ENCODE results near the gene SLC24A3. TPM values are rescaled to one million over a fixed set of nuclear protein-coding genes. Genes with fewer than 3 reads are reported as not detected.

SLC24A3 gene
- total and polyA plus RNA-seq, 2 of the 13 experiments (the other 11 are each of a cell fraction or from before 2014, with no cell fraction given), result not detected

GRCh38 chr20:19661717-19662636 lies 449.5 kb downstream of the SLC24A3 start (continued):
- TF ChIP-seq RFX5 (IDR thresholded peaks at IDR 0.05; ENCODE audit: low read depth, low read length) (no peak), TCF12 (IDR thresholded peaks at IDR 0.05) (no peak), TCF12 (CRISPR knock-in tag; IDR thresholded peaks at IDR 0.05) (no peak), ZNF20 (CRISPR knock-in tag; IDR thresholded peaks at IDR 0.05) (no peak), ZNF367 (CRISPR knock-in tag; IDR thresholded peaks at IDR 0.05; ENCODE audit: borderline replicate concordance) (no peak), CREB1 (IDR thresholded peaks at IDR 0.05) (no peak), CREB1 (CRISPR knock-in tag; IDR thresholded peaks at IDR 0.05) (no peak), CEBPG (CRISPR knock-in tag; IDR thresholded peaks at IDR 0.05) (peak; percentile 22; the same call in 1 of the 2 replicates), ZNF12 (CRISPR knock-in tag; IDR thresholded peaks at IDR 0.05) (peak; percentile 38; the same call in 1 of the 2 replicates), PTBP1 (IDR thresholded peaks at IDR 0.05; ENCODE audit: low read depth, low read length, poor library complexity, severe bottlenecking) (no peak), NPAS2 (CRISPR knock-in tag; IDR thresholded peaks at IDR 0.05; ENCODE audit: borderline replicate concordance) (no peak), ZNF460 (CRISPR knock-in tag; IDR thresholded peaks at IDR 0.05; ENCODE audit: borderline replicate concordance) (no peak), MYC (CRISPR knock-in tag; IDR thresholded peaks at IDR 0.05; ENCODE audit: borderline replicate concordance) (no peak), FOXO1 (CRISPR knock-in tag; IDR thresholded peaks at IDR 0.05) (no peak), CCDC6 (CRISPR knock-in tag; IDR thresholded peaks at IDR 0.05) (no peak), ADNP (CRISPR knock-in tag; IDR thresholded peaks at IDR 0.05) (no peak), ZNF329 (CRISPR knock-in tag; IDR thresholded peaks at IDR 0.05; ENCODE audit: low read depth) (no peak), JUND (CRISPR knock-in tag; IDR thresholded peaks at IDR 0.05) (no peak), SP2 (CRISPR knock-in tag; IDR thresholded peaks at IDR 0.05) (0 out of 2 replicates have a peak, but pooled peaks have one; percentile 32), NR1H2 (CRISPR knock-in tag; IDR thresholded peaks at IDR 0.05; ENCODE audit: borderline replicate concordance, low read depth) (no peak), HMGA1 (CRISPR knock-in tag; conservative IDR thresholded peaks at IDR 0.05) (no peak), BRF2 (CRISPR knock-in tag; IDR thresholded peaks at IDR 0.05) (no peak), SNRNP70 (IDR thresholded peaks at IDR 0.05; ENCODE audit: low read depth, low read length) (no peak)
- TF ChIP-seq, protein P1, sequence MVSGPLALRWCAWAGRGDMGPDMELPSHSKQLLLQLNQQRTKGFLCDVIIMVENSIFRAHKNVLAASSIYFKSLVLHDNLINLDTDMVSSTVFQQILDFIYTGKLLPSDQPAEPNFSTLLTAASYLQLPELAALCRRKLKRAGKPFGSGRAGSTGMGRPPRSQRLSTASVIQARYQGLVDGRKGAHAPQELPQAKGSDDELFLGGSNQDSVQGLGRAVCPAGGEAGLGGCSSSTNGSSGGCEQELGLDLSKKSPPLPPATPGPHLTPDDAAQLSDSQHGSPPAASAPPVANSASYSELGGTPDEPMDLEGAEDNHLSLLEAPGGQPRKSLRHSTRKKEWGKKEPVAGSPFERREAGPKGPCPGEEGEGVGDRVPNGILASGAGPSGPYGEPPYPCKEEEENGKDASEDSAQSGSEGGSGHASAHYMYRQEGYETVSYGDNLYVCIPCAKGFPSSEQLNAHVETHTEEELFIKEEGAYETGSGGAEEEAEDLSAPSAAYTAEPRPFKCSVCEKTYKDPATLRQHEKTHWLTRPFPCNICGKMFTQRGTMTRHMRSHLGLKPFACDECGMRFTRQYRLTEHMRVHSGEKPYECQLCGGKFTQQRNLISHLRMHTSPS (CRISPR knock-in tag; IDR thresholded peaks at IDR 0.05; ENCODE audit: low read depth), result no peak
- TF ChIP-seq, protein P2, sequence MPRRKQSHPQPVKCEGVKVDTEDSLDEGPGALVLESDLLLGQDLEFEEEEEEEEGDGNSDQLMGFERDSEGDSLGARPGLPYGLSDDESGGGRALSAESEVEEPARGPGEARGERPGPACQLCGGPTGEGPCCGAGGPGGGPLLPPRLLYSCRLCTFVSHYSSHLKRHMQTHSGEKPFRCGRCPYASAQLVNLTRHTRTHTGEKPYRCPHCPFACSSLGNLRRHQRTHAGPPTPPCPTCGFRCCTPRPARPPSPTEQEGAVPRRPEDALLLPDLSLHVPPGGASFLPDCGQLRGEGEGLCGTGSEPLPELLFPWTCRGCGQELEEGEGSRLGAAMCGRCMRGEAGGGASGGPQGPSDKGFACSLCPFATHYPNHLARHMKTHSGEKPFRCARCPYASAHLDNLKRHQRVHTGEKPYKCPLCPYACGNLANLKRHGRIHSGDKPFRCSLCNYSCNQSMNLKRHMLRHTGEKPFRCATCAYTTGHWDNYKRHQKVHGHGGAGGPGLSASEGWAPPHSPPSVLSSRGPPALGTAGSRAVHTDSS (CRISPR knock-in tag; conservative IDR thresholded peaks at IDR 0.05), result no peak
- TF ChIP-seq, protein P3, sequence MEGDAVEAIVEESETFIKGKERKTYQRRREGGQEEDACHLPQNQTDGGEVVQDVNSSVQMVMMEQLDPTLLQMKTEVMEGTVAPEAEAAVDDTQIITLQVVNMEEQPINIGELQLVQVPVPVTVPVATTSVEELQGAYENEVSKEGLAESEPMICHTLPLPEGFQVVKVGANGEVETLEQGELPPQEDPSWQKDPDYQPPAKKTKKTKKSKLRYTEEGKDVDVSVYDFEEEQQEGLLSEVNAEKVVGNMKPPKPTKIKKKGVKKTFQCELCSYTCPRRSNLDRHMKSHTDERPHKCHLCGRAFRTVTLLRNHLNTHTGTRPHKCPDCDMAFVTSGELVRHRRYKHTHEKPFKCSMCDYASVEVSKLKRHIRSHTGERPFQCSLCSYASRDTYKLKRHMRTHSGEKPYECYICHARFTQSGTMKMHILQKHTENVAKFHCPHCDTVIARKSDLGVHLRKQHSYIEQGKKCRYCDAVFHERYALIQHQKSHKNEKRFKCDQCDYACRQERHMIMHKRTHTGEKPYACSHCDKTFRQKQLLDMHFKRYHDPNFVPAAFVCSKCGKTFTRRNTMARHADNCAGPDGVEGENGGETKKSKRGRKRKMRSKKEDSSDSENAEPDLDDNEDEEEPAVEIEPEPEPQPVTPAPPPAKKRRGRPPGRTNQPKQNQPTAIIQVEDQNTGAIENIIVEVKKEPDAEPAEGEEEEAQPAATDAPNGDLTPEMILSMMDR (CRISPR knock-in tag; IDR thresholded peaks at IDR 0.05), result peak; percentile 99
